Measurements from ENCODE around the gene RHBDL1. TPM values are rescaled to one million over a fixed set of nuclear protein-coding genes. Genes with fewer than 3 reads are reported as not detected.

The RHBDL1 gene
- 1.7 TPM for total RNA-seq

DNA sequence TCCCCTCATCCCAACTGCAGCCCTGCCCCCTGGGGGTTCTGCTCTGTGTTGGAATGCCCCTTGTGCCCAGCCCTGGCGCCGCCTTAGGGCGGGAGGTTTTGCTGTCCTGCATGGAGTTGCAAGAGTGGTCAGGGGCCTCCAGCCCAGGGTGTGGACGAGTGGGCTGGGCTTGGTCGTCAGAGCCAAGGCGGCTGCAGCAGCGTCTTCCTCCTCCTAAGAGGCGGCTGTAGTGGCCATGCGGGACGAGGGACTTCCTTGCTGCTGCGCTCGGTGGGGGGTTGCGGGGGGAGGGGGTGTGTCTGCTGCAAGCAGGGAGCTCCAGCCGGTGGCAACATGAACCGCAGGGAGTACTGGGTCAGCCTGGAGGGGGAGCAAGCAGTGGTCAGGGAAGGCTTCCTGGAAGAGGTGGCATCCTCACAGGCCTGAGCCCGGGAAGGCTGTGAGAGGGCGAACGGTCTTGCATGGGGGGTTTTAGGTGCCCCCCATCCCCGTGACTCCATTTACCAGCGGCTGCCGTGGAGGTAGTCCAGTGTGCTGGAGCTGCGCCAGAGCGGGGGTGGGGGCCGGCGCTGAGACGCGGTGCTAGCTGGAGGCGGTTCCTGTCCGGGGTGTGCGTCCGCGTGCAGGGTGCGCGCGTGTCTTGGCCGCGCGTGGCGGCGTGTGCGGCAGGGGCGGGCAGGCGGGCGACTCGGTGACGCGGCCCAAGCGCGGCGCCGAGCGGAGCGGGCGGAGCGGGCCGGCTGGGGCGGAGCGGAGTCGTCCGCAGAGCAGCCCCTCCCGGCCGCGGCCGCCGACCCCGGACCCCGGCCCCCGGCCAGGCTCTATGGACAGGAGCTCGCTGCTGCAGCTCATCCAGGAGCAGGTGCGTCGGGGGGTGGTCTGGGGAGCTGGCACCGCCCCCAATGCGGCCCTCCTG, at the start of gene RHBDL1:
Gene RHBDL1, plus strand, starts transcription at position 704 of the 916 bp plus-strand sequence. Its CDS starts 120 bp downstream, at position 824.
- Histone ChIP-seq H3K9me3 (no peaks in the 10 kb centered on the region), H3K4me1 (peaks cover 43% of the 10 kb centered on the region), H3K27me3 (no peaks in the 10 kb centered on the region), H3K27ac (peak within 1 kb of the TSS; percentile 15), H3K36me3 (peaks cover 0 to 34% of the 10 kb centered on the region in 2 donors), H3K4me3 (peak within 1 kb of the TSS; percentile 27 to 51)
- no peak for TF ChIP-seq POLR2AphosphoS5 (IDR thresholded peaks at IDR 0.05; ENCODE audit: insufficient read depth in 1 of 2, low read depth in 1 of 2)
- TF ChIP-seq, protein P1, sequence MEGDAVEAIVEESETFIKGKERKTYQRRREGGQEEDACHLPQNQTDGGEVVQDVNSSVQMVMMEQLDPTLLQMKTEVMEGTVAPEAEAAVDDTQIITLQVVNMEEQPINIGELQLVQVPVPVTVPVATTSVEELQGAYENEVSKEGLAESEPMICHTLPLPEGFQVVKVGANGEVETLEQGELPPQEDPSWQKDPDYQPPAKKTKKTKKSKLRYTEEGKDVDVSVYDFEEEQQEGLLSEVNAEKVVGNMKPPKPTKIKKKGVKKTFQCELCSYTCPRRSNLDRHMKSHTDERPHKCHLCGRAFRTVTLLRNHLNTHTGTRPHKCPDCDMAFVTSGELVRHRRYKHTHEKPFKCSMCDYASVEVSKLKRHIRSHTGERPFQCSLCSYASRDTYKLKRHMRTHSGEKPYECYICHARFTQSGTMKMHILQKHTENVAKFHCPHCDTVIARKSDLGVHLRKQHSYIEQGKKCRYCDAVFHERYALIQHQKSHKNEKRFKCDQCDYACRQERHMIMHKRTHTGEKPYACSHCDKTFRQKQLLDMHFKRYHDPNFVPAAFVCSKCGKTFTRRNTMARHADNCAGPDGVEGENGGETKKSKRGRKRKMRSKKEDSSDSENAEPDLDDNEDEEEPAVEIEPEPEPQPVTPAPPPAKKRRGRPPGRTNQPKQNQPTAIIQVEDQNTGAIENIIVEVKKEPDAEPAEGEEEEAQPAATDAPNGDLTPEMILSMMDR (IDR thresholded peaks at IDR 0.05) = no peak
- no peak for TF ChIP-seq POLR2A (IDR thresholded peaks at IDR 0.05)
- intact Hi-C loops (cut with DNase I) = no loop called here
- DNase-seq (ENCODE audit: extremely low spot score in 2 of 2) = no peak

DNA sequence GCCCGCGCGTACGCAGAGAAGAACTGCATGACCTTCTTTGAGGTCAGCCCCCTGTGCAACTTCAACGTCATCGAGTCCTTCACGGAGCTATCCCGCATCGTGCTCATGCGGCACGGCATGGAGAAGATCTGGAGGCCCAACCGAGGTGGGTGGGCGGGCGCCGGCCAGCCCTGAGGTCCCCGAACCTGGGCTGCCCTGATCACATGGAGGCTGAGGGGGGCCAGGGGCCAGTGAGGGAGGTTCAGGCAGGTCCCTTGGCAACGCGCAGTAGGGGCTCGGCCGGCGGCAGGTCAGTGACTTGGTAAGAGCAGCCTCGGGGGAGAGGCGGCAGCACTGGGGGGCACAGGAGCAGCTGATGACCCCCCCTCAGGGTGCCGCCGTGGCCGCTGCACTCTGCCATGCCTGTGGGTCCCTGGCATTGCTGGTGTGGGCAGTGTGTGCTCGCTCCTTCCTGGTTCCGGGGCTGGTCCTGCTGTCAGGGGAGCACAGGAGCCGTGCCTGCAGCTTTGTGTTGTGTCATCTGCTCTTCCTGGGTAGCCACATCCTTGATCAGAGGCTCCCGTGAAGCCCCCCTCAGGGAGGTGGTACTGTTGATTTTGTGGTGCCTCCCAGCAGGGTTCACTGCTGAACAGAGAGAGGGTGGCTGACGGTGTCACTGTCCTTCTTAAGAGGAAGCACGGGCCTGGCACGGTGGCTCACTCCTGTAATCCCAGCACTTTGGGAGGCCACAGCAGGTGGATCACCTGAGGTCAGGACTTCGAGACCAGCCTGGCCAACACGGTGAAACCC, 49.3 kb upstream of the RHBDL1 start:
- Histone ChIP-seq H3K36me3 (no peaks in the 10 kb centered on the region), H3K4me1 (peaks cover 57% of the 10 kb centered on the region), H3K9me3 (no peaks in the 10 kb centered on the region), H3K27ac (peak overlapping the region; percentile 82), H3K27me3 (no peaks in the 10 kb centered on the region), H3K4me3 (no peak overlapping the region)
- DNase-seq (ENCODE audit: extremely low spot score in 2 of 2) = no peak
- intact Hi-C loops (cut with DNase I) = no loop called here
- TF ChIP-seq, protein P1 (IDR thresholded peaks at IDR 0.05) = no peak
- TF ChIP-seq POLR2A (IDR thresholded peaks at IDR 0.05) (no peak), POLR2AphosphoS5 (IDR thresholded peaks at IDR 0.05; ENCODE audit: insufficient read depth in 1 of 2, low read depth in 1 of 2) (no peak)

DNA sequence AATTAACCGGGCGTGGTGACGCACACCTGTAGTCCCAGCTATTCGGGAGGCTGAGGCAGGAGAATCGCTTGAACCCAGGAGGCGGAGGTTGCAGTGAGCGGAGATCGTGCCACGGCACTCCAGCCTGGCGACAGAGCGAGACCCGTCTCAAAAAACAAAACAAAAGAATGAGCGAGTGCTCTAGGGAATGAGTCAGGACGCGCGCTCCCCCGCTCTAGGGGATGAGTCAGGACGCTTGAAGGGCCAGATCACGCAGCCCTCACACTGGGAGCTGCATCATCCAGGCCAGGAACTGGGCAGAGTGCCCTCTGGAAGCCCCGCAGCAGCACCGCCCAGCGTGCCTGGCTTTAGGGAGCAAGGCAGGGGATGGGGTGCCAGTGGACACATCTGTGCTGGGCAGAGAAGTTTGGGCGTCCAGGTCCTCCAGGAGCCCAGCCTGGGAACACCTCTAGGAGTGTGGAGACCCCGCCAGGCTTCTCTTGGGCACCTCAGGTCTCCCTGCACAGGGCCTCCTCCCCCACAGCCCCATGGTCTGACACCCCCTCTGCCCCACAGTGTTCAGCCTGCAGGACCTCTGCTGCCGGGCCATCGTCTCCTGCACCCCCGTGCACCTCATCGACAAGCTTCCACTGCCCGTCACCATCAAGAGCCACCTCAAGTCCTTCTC, 48.6 kb upstream of the RHBDL1 start:
- no peak overlapping the region for H3K4me3 ChIP-seq
- no peaks in the 10 kb centered on the region for H3K9me3 ChIP-seq
- no peaks in the 10 kb centered on the region for H3K36me3 ChIP-seq
- peak overlapping the region; percentile 82 for H3K27ac ChIP-seq
- no peaks in the 10 kb centered on the region for H3K27me3 ChIP-seq
- TF ChIP-seq POLR2AphosphoS5 (IDR thresholded peaks at IDR 0.05; ENCODE audit: insufficient read depth in 1 of 2, low read depth in 1 of 2) (peak; percentile 75 to 77), POLR2A (IDR thresholded peaks at IDR 0.05) (no peak)
- intact Hi-C loops (cut with DNase I) = no loop called here
- peaks cover 54% of the 10 kb centered on the region for H3K4me1 ChIP-seq
- no peak for DNase-seq (ENCODE audit: extremely low spot score in 2 of 2)

DNA sequence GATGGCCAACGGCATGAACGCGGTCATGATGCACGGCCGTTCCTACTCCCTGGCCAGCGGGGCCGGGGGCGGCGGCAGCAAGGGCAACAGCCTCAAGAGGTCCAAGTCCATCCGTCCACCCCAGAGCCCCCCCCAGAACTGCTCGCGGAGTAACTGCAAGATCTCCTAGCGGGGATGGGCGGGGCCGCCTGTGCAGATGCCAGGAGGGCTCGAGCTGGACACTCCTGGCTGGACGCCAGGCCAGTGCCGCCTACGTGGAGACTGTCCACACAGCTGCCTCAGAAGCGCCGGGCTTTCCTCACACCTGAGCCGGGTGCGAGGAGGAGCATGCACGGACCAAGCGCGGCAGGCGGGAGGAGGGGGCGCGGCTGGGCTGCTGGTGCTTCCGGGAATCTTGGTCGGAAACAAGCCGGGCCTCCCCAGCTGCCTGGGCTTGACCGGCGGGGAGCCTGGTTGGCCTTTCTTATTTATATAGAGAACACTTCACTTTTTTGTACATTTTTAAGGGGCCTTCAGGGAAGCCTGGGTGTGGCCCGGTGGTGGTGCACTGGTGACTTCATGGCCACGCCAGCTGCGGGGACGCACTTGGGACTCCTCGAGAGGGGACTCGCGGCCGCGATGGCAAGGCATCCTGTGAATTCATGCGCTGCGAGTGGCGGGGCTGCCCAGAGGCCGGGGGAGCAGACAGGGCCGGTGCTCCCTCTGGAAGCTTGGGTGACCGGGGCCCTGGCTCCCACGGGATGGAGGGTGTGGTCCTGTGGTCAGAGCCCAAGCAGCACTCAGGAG, 47.8 kb upstream of the RHBDL1 start:
- Histone ChIP-seq H3K4me1 (peaks cover 47% of the 10 kb centered on the region), H3K4me3 (no peak overlapping the region), H3K27me3 (no peaks in the 10 kb centered on the region), H3K9me3 (no peaks in the 10 kb centered on the region), H3K36me3 (no peaks in the 10 kb centered on the region), H3K27ac (peak overlapping the region; percentile 82)
- peak in 1 of 2 donors; percentile 10 for TF ChIP-seq POLR2AphosphoS5 (IDR thresholded peaks at IDR 0.05; ENCODE audit: insufficient read depth in 1 of 2, low read depth in 1 of 2)
- no peak for TF ChIP-seq POLR2A (IDR thresholded peaks at IDR 0.05)
- intact Hi-C loops (cut with DNase I) = no loop called here
- DNase-seq (ENCODE audit: extremely low spot score in 2 of 2) = no peak

DNA sequence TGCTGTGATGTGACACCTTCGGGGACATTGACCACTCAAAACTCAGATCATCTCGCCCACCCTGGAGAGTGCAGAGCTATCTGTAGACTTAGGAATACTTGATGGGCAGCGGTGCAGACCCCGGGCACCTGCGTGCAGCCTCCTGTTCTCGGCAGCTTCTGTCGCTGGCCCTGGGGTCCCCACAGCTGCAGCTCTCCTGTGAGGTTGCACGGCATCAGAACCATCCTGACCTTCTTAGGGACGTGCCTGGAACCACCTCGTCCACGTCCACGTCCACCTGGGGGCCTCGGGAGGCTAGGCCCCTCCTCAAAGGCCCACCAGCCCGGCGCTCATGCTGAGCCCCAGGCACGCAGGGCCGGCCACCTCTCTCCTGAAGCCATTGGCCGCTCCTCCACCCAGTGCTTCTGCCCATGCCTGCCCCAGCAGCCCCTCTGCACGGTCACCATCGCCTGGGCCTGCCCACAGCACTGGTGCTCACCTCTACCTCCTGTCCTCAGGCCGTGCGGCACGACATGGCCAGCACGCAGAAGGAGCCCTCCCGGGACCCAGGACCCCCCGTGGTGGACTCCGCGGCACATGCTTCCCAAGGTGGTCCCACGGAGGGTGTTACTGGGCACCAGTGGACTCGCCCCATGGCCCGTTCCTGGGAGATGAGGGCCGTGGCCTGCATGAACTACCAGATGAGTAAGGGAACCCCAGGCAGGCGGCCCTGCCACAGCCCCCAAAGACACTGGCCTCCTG, 47.0 kb upstream of the RHBDL1 start:
- H3K27ac ChIP-seq = peak overlapping the region; percentile 82
- H3K4me1 ChIP-seq = peaks cover 42% of the 10 kb centered on the region
- no peaks in the 10 kb centered on the region for H3K27me3 ChIP-seq
- no peak for TF ChIP-seq POLR2A (IDR thresholded peaks at IDR 0.05)
- TF ChIP-seq POLR2AphosphoS5 (IDR thresholded peaks at IDR 0.05; ENCODE audit: insufficient read depth in 1 of 2, low read depth in 1 of 2) = no peak
- TF ChIP-seq, protein P1 (IDR thresholded peaks at IDR 0.05) = no peak
- H3K9me3 ChIP-seq = no peaks in the 10 kb centered on the region
- no peak for DNase-seq (ENCODE audit: extremely low spot score in 2 of 2)
- H3K4me3 ChIP-seq = no peak overlapping the region
- intact Hi-C loops (cut with DNase I) = no loop called here
- no peaks in the 10 kb centered on the region for H3K36me3 ChIP-seq

All from vagina (tissue), 2 donors.